ENCODE results near the gene ZIM2.

ZIM2 gene

GRCh38 chr19:56810260-56810659, 30.3 kb downstream of the ZIM2 start:
- TF ChIP-seq, protein P1, sequence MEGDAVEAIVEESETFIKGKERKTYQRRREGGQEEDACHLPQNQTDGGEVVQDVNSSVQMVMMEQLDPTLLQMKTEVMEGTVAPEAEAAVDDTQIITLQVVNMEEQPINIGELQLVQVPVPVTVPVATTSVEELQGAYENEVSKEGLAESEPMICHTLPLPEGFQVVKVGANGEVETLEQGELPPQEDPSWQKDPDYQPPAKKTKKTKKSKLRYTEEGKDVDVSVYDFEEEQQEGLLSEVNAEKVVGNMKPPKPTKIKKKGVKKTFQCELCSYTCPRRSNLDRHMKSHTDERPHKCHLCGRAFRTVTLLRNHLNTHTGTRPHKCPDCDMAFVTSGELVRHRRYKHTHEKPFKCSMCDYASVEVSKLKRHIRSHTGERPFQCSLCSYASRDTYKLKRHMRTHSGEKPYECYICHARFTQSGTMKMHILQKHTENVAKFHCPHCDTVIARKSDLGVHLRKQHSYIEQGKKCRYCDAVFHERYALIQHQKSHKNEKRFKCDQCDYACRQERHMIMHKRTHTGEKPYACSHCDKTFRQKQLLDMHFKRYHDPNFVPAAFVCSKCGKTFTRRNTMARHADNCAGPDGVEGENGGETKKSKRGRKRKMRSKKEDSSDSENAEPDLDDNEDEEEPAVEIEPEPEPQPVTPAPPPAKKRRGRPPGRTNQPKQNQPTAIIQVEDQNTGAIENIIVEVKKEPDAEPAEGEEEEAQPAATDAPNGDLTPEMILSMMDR (IDR thresholded peaks at IDR 0.05; ENCODE audit: borderline replicate concordance, insufficient read depth, low read depth, low read length): no peak
- H3K4me3 ChIP-seq (ENCODE audit: low read depth, low read length): no peak overlapping the region

DNA sequence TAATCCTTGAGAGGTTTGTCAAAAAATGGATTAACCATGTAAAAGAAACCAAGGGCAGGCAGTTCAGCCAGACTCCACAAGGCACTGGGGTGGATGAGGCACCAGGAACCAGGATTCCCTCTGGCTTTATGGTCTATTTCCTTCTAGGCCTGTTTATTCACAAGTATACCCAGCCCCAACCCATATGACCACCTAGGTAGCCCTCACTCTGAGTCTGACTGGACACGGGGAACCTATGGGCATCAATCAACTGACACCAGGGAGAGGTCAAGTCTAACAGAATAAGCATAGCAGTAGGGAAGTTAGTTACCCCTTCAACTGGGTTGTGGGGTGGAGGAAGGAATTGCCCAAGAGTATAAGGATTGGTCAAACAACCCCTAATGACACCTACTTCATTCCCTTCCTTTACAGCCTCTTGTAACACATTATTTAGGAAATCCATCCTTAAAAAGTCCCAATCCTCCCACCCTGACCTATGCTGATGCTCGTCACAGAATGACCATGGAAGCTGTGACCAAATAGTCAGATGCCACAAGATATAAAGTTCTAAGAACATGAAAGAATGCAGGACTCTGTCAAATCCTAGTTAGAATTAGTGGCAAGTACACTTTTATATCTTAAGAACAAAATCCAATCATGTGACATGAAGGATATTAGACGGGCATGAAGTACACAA, 31.7 kb downstream of the ZIM2 start:
- H3K4me3 ChIP-seq (ENCODE audit: low read depth, low read length): no peak overlapping the region
- TF ChIP-seq, protein P1 (IDR thresholded peaks at IDR 0.05; ENCODE audit: borderline replicate concordance, insufficient read depth, low read depth, low read length): no peak

- TF ChIP-seq, protein P1 (IDR thresholded peaks at IDR 0.05; ENCODE audit: borderline replicate concordance, insufficient read depth, low read depth, low read length): no peak
- H3K4me3 ChIP-seq (ENCODE audit: low read depth, low read length): no peak overlapping the region
These were observed 33.9 kb downstream of the ZIM2 start for GRCh38 chr19:56806639-56807038.

DNA sequence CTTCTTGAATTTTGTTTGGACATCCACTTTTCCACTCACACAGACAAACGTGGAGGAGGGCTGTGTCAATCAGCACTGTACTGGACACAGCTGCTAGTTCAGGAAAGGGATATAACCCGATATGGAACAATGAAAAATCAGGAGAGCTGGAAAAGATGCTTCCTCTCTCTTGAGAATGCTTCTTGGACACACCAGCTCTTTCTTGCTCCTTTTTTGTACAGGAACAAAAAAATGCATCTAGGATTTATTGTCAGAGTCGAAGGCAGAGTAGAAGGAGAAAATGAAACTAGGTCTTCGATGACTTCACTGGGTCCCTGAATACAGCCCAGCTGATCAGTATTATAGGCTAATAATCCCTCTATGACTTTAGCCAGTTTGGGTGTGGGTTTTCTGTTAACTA, 62.2 kb downstream of the ZIM2 start:
- TF ChIP-seq, protein P1 (IDR thresholded peaks at IDR 0.05; ENCODE audit: borderline replicate concordance, insufficient read depth, low read depth, low read length): no peak
- no peak overlapping the region for H3K4me3 ChIP-seq (ENCODE audit: low read depth, low read length)

DNA sequence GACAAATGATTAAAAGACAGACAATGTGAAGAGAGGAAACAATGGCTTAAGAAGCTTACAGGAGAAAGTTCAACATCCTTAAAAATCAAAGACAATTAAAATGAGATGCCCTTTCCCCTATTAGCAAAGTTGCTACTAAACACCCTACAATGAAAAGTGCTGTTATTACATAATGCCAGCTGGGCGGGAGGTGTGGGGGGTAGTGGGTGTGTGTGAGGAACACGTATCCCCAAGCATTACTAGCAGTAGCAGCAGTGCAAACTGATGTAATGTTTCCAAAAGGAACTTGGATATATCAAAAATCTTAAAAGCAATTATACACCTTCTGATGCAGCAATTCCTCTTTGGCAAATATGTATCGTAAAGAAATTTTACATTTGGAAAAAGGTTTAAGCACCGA, 70.9 kb downstream of the ZIM2 start:
- TF ChIP-seq, protein P1 (IDR thresholded peaks at IDR 0.05; ENCODE audit: borderline replicate concordance, insufficient read depth, low read depth, low read length): no peak
- no peak overlapping the region for H3K4me3 ChIP-seq (ENCODE audit: low read depth, low read length)

DNA sequence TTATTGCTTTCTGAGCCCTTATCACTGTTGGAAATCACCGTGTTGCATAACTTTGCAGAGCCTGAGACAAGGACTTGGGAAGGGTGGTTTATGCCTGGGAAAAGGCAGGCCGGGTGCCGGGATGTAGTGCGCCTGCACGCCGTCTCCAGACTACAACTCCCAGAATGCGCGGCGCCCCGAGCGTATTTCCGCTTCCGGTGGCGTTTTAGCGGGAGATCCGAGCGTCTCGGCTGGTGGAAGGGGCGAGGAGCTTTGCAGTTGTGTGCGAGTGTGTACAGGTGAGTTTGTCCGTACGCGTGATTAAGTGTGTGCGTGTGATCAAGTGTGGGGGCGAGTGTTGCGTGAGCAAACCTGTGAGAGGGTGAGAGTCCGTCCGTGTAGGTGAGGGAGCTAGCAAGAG, 75.4 kb downstream of the ZIM2 start:
- TF ChIP-seq, protein P1 (IDR thresholded peaks at IDR 0.05; ENCODE audit: borderline replicate concordance, insufficient read depth, low read depth, low read length): no peak

DNA sequence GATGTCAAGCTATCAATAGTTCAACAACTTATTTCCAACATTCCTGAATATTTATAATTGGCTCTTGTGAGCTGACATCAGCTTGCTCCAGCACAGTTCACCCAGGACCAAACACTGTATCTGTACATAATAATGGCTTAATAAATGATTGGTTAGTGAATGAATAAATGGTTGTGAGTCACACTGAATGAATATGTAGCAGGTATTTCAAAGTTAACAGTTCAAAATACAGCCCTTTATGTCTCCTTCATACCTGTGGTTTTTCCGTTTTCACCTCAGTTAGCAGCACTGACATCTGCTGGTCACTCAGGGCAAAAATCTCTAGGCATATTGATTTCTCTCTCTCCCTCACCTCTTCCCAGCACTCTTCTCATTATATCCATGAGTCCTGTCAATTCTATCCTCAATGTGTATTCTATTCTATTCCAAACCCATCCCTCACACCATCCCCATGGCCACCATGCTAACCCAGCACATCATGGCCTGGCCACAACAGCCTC, 76.3 kb downstream of the ZIM2 start:
- no peak overlapping the region for H3K4me3 ChIP-seq (ENCODE audit: low read depth, low read length)
- TF ChIP-seq, protein P1 (IDR thresholded peaks at IDR 0.05; ENCODE audit: borderline replicate concordance, insufficient read depth, low read depth, low read length): no peak

More for the DNA sequence above, 75.4 kb downstream of the ZIM2 start:
- no peak overlapping the region for H3K4me3 ChIP-seq (ENCODE audit: low read depth, low read length)

Data from GM12875 (cell line).